DMS 273 (cell line): Measurements from ENCODE around the gene KRT77.

Source experiments
- DNase-seq: peaks from one replicate; lab custom pipeline; 2025; ENCODE audit not compliant: unreplicated experiment; lab: John Stamatoyannopoulos, UW

KRT77 gene

GRCh38 chr12:52659395-52659794 lies 43.9 kb downstream of the KRT77 start:
- DNase-seq = no peak

- no peak for DNase-seq
These were observed 45.1 kb downstream of the KRT77 start for GRCh38 chr12:52658196-52658595.

GRCh38 chr12:52657250-52657902 lies 45.9 kb downstream of the KRT77 start:
- DNase-seq = no peak

GRCh38 chr12:52656616-52657015 lies 46.7 kb downstream of the KRT77 start:
- no peak for DNase-seq

- DNase-seq = no peak
These were observed 47.6 kb downstream of the KRT77 start for GRCh38 chr12:52655720-52656124.

GRCh38 chr12:52655251-52655650 lies 48.1 kb downstream of the KRT77 start:
- DNase-seq = no peak

- DNase-seq = no peak
These were observed 51.5 kb downstream of the KRT77 start, which contains the start of gene KRT2 for GRCh38 chr12:52651726-52652261. TSS of gene KRT2 (minus strand) at chr12:52652211. CDS start at chr12:52652142, 69 bp downstream.

- DNase-seq = no peak
These were observed 52.7 kb downstream of the KRT77 start for GRCh38 chr12:52650520-52651081.

- DNase-seq = no peak
These were observed 54.3 kb downstream of the KRT77 start for GRCh38 chr12:52649066-52649465.

GRCh38 chr12:52648012-52648550 lies 55.2 kb downstream of the KRT77 start:
- no peak for DNase-seq

- DNase-seq = no peak
These were observed 55.7 kb downstream of the KRT77 start for GRCh38 chr12:52647601-52648000.

GRCh38 chr12:52646613-52647012 lies 56.7 kb downstream of the KRT77 start:
- no peak for DNase-seq

GRCh38 chr12:52645982-52646381 lies 57.3 kb downstream of the KRT77 start:
- no peak for DNase-seq

GRCh38 chr12:52645120-52645761 lies 58.1 kb downstream of the KRT77 start:
- DNase-seq = no peak

GRCh38 chr12:52644078-52644415 lies 59.3 kb downstream of the KRT77 start:
- DNase-seq = no peak

- no peak for DNase-seq
These were observed 59.9 kb downstream of the KRT77 start for GRCh38 chr12:52643233-52644077.

- DNase-seq = no peak
These were observed 61.9 kb downstream of the KRT77 start for GRCh38 chr12:52641468-52641867.
